DND-41 (cell line): ENCODE data around the gene DCDC1.

Source experiments
- EZH2 ChIP-seq: IDR thresholded peaks from 3 replicates; pipeline ENCODE4 v1.6.1; 2012; ENCODE audit warnings: borderline replicate concordance, low read depth, mild to moderate bottlenecking, moderate library complexity, low read length, inconsistent platforms; ENCODE audit not compliant: severe bottlenecking
- TF ChIP-seq, protein P1 (sequence below): IDR thresholded peaks from 2 replicates; pipeline ENCODE4 v1.5.1; 2012; ENCODE audit warnings: borderline replicate concordance, low read length, moderate library complexity, mild to moderate bottlenecking; ENCODE audit not compliant: poor library complexity, severe bottlenecking; ENCODE audit errors: extremely low read depth

- TF ChIP-seq, protein P1, sequence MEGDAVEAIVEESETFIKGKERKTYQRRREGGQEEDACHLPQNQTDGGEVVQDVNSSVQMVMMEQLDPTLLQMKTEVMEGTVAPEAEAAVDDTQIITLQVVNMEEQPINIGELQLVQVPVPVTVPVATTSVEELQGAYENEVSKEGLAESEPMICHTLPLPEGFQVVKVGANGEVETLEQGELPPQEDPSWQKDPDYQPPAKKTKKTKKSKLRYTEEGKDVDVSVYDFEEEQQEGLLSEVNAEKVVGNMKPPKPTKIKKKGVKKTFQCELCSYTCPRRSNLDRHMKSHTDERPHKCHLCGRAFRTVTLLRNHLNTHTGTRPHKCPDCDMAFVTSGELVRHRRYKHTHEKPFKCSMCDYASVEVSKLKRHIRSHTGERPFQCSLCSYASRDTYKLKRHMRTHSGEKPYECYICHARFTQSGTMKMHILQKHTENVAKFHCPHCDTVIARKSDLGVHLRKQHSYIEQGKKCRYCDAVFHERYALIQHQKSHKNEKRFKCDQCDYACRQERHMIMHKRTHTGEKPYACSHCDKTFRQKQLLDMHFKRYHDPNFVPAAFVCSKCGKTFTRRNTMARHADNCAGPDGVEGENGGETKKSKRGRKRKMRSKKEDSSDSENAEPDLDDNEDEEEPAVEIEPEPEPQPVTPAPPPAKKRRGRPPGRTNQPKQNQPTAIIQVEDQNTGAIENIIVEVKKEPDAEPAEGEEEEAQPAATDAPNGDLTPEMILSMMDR = no peak
- no peak for TF ChIP-seq EZH2
Measured at GRCh38 chr11:31295308-31295707, 74.2 kb downstream of the DCDC1 start.
